Measurements from ENCODE around the gene DCLRE1B. TPM values are rescaled to one million over a fixed set of nuclear protein-coding genes. Genes with fewer than 3 reads are reported as not detected.
A peak's percentile ranks its signal among the peaks of the same experiment; 100 is the strongest.

The DCLRE1B gene
- total and polyA plus RNA-seq, 11 donors = 0.38 to 6.0 (median 2.2) TPM

GRCh38 chr1:113949007-113949406 lies 43.9 kb downstream of the DCLRE1B start:
- Histone ChIP-seq H3K4me3 (no peak overlapping the region), H3K4me1 (peaks cover 0 to 46% (median 24%) of the 10 kb centered on the region in 12 donors), H3K36me3 (peaks cover 0 to 26% (median 5%) of the 10 kb centered on the region in 9 donors), H3K27ac (no peak overlapping the region), H3K9me3 (peaks cover 0 to 4% (median 0%) of the 10 kb centered on the region in 12 donors), H3K27me3 (no peaks in the 10 kb centered on the region)
- no peak for DNase-seq
- ATAC-seq = no peak
- 89 to 96% (median 91%) methylated on average over 5 of the region's 5 CpGs for WGBS, 4 donors
- intact Hi-C loops (cut with DNase I) = no loop called here
- TF ChIP-seq POLR2A (IDR thresholded peaks at IDR 0.05) (no peak), CTCF (IDR thresholded peaks at IDR 0.05) (peak in 7 of 12 donors; percentile 7 to 45 (median 24))

GRCh38 chr1:113950908-113951307 lies 45.8 kb downstream of the DCLRE1B start:
- Histone ChIP-seq H3K27ac (no peak overlapping the region), H3K27me3 (no peaks in the 10 kb centered on the region), H3K36me3 (peaks cover 0 to 34% (median 24%) of the 10 kb centered on the region in 9 donors), H3K9me3 (no peaks in the 10 kb centered on the region), H3K4me1 (peaks cover 0 to 45% (median 23%) of the 10 kb centered on the region in 12 donors), H3K4me3 (no peak overlapping the region)
- TF ChIP-seq CTCF (IDR thresholded peaks at IDR 0.05) (no peak), POLR2A (IDR thresholded peaks at IDR 0.05) (no peak)
- ATAC-seq = no peak
- intact Hi-C loops (cut with DNase I) = no loop called here
- no peak for DNase-seq
- 95 to 99% (median 97%) methylated on average over 1 of the region's 1 CpG for WGBS, 4 donors

GRCh38 chr1:113951719-113952118 lies 46.6 kb downstream of the DCLRE1B start:
- no peak for TF ChIP-seq CTCF (IDR thresholded peaks at IDR 0.05)
- TF ChIP-seq POLR2A (IDR thresholded peaks at IDR 0.05) = no peak
- no peaks in the 10 kb centered on the region for H3K9me3 ChIP-seq
- no peak overlapping the region for H3K4me3 ChIP-seq
- DNase-seq (no peak), ATAC-seq (no peak)
- intact Hi-C loops (cut with DNase I) = no loop called here
- WGBS, 4 donors = 93 to 98% (median 97%) methylated on average over 2 of the region's 2 CpGs
- H3K27ac ChIP-seq = no peak overlapping the region
- H3K36me3 ChIP-seq = peaks cover 0 to 42% (median 32%) of the 10 kb centered on the region in 9 donors
- H3K4me1 ChIP-seq = peaks cover 0 to 37% (median 15%) of the 10 kb centered on the region in 12 donors
- no peaks in the 10 kb centered on the region for H3K27me3 ChIP-seq

- H3K36me3 ChIP-seq = peaks cover 0 to 98% (median 86%) of the 10 kb centered on the region in 9 donors
- 89 to 90% (median 90%) methylated on average over 1 of the region's 1 CpG for WGBS, 4 donors
- H3K27ac ChIP-seq = no peak overlapping the region
- TF ChIP-seq POLR2A (IDR thresholded peaks at IDR 0.05) (no peak), CTCF (IDR thresholded peaks at IDR 0.05) (no peak)
- intact Hi-C loops (cut with DNase I) = no loop called here
- H3K4me3 ChIP-seq = no peak overlapping the region
- ATAC-seq = no peak
- no peaks in the 10 kb centered on the region for H3K9me3 ChIP-seq
- no peaks in the 10 kb centered on the region for H3K27me3 ChIP-seq
- no peak for DNase-seq
- no peaks in the 10 kb centered on the region for H3K4me1 ChIP-seq
These were observed 52.9 kb downstream of the DCLRE1B start for GRCh38 chr1:113957984-113958383.

Measured in heart left ventricle (tissue), 16 donors.